GM19193 (cell line): ENCODE measurements around the gene MADCAM1.

Source experiments
- POLR2A ChIP-seq: IDR thresholded peaks from 4 replicates; pipeline ENCODE4 v1.6.1; 2011; ENCODE audit not compliant: insufficient read depth, insufficient read length; ENCODE audit errors: extremely low read depth

Gene MADCAM1

DNA sequence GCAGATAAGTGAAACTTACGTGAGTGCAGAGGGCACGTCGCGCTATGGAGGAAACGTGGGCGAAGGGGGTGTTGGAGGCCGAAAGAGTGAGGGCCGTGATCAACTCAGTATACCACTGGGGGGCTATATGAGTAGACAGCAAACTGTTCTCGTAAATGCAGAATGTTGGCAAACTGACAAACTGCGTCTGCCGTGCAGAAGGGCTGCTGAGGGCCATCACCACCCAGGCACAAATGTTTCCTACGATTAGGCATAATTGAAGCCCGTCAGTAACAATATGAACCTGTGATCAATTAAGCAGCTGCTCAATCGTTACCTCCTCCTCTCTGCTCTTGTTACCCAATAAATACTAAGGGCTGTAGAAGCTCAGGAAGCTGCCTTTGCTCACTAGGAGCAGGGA lies 17.3 kb upstream of the MADCAM1 start:
- TF ChIP-seq POLR2A, result no peak

- TF ChIP-seq POLR2A, result no peak
Observed at GRCh38 chr19:480016-480855, 16.1 kb upstream of the MADCAM1 start.

DNA sequence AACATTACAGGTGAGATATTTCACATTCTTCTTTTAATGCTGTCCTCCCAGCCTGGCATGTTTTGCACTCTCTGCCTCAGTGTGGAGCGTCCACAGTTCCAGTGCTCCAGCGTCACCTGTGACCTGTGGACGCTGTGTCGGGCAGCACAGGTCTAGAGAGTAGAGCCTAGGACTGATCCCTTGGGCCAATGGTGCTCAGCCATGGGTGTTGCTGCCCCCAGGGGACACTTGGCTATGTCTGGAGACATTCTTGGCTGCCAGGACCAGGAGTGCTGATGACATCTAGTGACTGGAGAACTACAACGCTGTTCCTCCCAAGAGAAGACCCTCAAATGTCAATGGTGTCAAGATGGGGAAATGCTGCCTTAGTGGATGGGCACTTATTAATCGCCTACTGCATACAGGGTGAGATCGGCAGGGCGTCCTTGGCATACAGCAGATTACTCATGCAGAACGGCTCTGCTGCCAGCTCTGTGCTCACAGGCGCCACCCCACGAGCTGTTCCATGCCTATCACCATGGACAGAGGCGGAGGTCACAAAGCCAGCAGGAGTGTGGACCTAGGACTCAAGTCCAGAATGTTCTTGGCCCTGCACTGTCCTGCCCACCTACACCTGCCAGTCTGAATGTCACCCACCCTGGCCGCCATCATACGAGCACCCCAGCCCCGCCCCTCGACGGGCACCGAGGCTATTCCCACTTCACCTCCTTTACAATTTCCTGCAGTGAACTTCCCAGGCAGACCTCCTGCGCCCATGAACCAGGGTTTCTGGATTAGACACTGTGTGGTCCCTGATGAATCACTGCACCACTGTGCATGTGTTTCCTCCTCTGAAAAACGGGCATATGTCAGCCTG lies 13.9 kb upstream of the MADCAM1 start:
- TF ChIP-seq POLR2A, result no peak

DNA sequence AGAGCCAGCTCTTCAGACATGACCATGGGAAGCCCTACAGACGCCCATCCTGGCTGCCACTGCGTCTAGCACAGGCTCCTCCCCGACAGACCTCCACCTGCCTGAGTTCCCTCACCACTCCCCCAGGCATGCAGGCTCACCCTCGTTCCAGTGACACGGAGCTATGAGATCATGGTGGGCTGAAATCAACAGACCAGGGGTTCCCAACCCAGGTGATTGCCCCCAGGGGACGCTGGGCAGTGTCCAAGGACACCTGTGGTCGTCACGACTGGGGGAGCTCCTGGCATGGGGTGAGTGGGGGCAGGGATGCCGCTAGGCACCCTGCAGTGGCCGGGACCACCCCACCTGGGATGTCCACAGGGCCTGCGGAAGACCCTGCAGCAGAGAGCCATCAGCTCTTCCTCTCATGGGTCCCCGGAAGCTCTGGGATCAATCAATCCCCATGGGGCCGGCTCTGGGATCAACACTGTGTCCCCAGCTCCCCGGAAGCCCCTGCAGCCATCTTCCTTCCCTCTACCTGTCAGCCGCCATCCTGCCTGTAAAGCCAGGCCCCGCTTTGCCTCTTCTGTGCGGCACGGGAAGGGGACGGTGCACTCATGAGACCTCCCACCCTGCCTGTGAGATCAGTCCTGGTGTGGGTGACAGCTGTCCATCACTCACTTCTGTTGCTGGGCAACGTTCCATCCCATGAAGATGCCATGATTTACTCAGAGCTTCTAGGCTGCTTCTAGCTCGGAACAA lies 12.8 kb upstream of the MADCAM1 start:
- TF ChIP-seq POLR2A, result no peak

- no peak for TF ChIP-seq POLR2A
Observed at GRCh38 chr19:484494-484893, 11.8 kb upstream of the MADCAM1 start.

DNA sequence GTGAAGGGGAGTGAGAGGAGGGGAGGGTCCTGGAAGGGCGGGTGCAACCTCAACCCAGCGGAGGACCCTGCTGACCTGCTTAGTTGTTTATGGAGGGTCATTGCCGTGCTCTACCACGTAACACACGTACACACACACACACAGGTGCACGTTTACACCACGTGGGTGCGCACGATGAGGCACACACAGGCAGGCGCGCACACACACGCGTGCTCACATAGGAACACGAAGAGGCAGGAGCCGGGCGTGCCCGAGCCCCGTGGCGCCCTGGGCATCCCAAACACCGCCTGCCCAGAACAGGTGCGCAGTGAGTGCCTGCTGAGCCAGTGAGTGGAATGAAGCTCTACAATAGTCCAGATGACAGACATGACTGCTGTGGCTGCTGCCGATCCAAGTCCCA lies 11.2 kb upstream of the MADCAM1 start:
- TF ChIP-seq POLR2A, result no peak

- TF ChIP-seq POLR2A, result no peak
Observed at GRCh38 chr19:485583-486236, 10.6 kb upstream of the MADCAM1 start.

- peak; percentile 83 for TF ChIP-seq POLR2A
Observed at GRCh38 chr19:488505-489417, 7.5 kb upstream of the MADCAM1 start.

DNA sequence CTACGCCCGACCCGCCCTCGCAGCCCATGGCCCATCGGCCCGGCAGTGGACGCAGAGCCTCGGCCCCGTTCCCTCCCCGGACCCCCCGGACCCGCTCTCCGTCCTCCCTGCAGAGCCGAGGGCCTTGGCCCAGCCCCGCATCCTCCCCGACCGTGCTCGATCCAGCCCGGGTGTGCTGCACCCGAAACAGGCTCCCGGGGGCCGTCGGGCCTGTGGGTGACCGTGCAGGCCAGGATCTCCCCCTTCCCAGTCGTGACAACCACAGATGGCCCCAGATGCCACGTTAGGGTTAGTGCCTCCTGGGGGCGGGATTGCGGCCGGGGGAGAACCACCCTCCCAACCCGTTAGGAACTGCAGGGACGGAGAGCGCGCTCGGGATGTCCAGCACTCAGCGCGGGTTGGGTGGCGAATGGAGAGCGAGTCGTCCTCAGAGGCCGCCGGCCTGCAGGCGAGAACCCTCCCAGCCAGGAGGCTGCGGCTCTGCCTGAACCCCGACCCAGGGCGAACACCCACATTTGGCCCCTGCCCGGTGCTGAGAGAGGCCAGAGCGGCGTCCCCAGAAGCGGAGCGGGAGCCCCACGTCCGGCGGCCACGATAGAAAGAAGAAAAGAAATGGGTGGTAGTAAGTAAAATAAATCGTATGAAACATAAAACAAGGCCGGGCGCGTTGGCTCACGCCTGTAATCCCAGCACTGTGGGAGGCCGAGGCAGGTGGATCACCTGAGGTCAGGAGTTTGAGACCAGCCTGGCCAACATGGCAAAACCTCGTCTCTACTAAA lies 6.7 kb upstream of the MADCAM1 start:
- no peak for TF ChIP-seq POLR2A

DNA sequence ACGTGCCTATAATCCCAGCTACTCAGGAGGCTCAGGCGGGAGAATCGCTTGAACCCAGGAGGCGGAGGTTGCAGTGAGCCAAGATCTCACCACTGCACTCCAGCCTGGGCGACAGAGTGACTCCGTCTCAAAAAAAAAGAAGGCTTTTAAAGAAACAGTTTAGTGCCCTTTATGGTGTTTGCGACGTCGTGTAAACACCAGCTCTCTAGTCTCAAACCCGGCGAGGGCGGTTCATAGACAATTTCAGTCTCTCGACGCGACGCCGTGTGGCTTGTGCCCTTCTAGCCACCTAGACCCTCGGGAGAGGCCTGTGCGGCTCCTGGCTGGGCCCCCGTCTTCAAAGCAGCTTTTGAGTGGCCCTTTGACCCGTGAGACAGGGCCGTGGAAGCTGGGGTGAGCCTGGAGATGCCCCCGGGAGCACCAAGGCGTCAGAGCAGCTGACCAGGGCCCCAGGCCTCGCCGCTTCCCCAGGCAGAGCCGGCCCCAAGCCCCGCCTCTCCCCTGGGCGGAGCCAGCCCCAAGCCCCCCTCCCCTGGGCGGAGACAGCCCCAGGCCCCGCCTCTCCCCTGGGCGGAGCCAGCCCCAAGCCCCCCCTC lies 5.0 kb upstream of the MADCAM1 start:
- TF ChIP-seq POLR2A, result no peak

GRCh38 chr19:492091-492531 lies 4.2 kb upstream of the MADCAM1 start:
- TF ChIP-seq POLR2A, result no peak

DNA sequence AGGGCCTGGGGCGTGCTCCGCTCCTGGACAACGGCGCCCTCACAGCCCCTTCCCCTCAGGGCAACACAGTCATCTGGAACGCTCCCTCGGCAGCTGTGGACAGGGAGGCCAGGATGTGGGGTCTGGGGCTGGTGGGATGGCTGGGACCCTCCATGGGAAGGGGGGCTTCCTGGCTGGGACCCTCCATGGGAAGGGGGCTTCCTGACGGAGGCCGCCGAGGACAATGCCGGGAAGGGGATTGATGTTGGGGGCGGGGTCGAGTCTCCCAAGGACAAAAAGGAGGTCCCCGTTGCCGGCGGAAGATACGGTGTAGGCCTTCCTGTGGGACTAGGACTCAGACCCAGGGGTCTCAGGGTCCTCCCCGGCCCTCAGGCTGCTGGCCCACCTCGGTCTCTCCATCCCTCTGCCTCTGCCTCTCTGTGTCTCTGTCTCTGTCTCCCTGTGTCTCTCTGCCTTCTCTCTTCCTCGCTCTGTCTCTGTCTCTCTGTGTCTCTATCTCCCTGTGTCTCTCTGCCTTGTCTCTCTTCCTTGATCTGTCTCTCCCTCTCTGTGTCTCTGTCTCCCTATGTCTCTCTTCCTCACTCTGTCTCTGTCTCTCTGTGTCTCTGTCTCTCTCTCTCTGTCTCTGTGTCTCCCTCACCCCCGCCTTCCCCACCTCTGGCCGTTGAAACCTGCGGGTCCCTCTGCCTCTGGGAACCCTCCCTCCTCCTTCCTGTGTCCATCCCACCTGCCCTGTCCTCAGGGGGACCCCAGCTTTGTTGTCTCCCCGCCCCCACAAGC lies 2.7 kb upstream of the MADCAM1 start:
- TF ChIP-seq POLR2A, result no peak
